Neural progenitor cell (in vitro differentiated cells): Measurements from ENCODE around the gene FBXO39.

ENCODE experiments used
- CTCF ChIP-seq: fragments of 200-600 bp; sonication (generic); IDR thresholded peaks from 2 replicates; pipeline ENCODE4 v1.5.1; 2017; ENCODE audit warnings: antibody characterized with exemption, mild to moderate bottlenecking
- EZH2 ChIP-seq: fragments of 200-600 bp; sonication (generic); IDR thresholded peaks from 2 replicates; pipeline ENCODE4 v1.6.1; 2017; ENCODE audit warnings: antibody characterized with exemption, mild to moderate bottlenecking, moderate library complexity
- EZH2phosphoT487 ChIP-seq: fragments of 200-600 bp; sonication (generic); IDR thresholded peaks from 2 replicates; pipeline ENCODE4 v1.6.1; 2017; ENCODE audit warnings: antibody characterized with exemption

GRCh38 chr17:6757747-6758146 lies 18.3 kb upstream of the FBXO39 start:
- no peak for TF ChIP-seq CTCF
- no peak for TF ChIP-seq EZH2
- TF ChIP-seq EZH2phosphoT487 = no peak
